ENCODE data around the gene DMTF1.

Gene DMTF1

DNA sequence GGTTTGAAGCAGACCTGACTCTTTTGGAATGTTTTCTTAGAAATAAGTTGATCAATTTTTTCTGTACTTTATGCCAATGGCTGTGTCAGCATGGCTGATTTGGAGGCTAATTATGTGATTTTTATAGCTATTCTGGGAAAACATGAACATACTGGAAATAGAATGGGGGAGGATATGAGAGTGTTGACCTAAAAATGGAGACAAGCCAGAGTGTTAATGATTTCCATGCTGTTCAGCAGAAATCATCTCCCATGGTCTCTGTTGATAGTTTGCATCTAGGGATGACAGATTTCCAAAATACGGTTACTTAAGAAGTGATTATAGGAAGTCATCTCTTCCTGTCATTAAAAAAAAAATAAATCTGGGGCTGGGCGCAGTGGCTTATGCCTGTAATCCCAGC, 32.7 kb upstream of the DMTF1 start:
- H3K9ac ChIP-seq (ENCODE audit: low read length) = no peak overlapping the region
- no peak overlapping the region for H3K27ac ChIP-seq (ENCODE audit: low read depth, low read length)
- H3K9me3 ChIP-seq (ENCODE audit: low read length) = no peaks in the 10 kb centered on the region
- H3K36me3 ChIP-seq (ENCODE audit: insufficient read depth, low read length) = no peaks in the 10 kb centered on the region
- H3K4me3 ChIP-seq (ENCODE audit: low read depth in 1 of 2, low read length in 2 of 2) = no peak overlapping the region
- H3K27me3 ChIP-seq (ENCODE audit: control insufficient read depth in 1 of 2, insufficient read depth in 2 of 2, low read length in 2 of 2) = no peaks in the 10 kb centered on the region
- H3K4me1 ChIP-seq (ENCODE audit: insufficient read depth, low read length) = no peaks in the 10 kb centered on the region

GRCh38 chr7:87123105-87123504, 29.1 kb upstream of the DMTF1 start:
- H3K27me3 ChIP-seq (ENCODE audit: control insufficient read depth in 1 of 2, insufficient read depth in 2 of 2, low read length in 2 of 2) = no peaks in the 10 kb centered on the region
- no peaks in the 10 kb centered on the region for H3K36me3 ChIP-seq (ENCODE audit: insufficient read depth, low read length)
- H3K9ac ChIP-seq (ENCODE audit: low read length) = no peak overlapping the region
- H3K4me1 ChIP-seq (ENCODE audit: insufficient read depth, low read length) = no peaks in the 10 kb centered on the region
- H3K4me3 ChIP-seq (ENCODE audit: low read depth in 1 of 2, low read length in 2 of 2) = no peak overlapping the region
- H3K27ac ChIP-seq (ENCODE audit: low read depth, low read length) = no peak overlapping the region
- no peaks in the 10 kb centered on the region for H3K9me3 ChIP-seq (ENCODE audit: low read length)

GRCh38 chr7:87127019-87127418, 25.2 kb upstream of the DMTF1 start:
- Histone ChIP-seq H3K9me3 (ENCODE audit: low read length) (no peaks in the 10 kb centered on the region), H3K27ac (ENCODE audit: low read depth, low read length) (no peak overlapping the region), H3K4me1 (ENCODE audit: insufficient read depth, low read length) (no peaks in the 10 kb centered on the region), H3K9ac (ENCODE audit: low read length) (no peak overlapping the region), H3K36me3 (ENCODE audit: insufficient read depth, low read length) (no peaks in the 10 kb centered on the region), H3K27me3 (ENCODE audit: control insufficient read depth in 1 of 2, insufficient read depth in 2 of 2, low read length in 2 of 2) (no peaks in the 10 kb centered on the region), H3K4me3 (ENCODE audit: low read depth in 1 of 2, low read length in 2 of 2) (no peak overlapping the region)

DNA sequence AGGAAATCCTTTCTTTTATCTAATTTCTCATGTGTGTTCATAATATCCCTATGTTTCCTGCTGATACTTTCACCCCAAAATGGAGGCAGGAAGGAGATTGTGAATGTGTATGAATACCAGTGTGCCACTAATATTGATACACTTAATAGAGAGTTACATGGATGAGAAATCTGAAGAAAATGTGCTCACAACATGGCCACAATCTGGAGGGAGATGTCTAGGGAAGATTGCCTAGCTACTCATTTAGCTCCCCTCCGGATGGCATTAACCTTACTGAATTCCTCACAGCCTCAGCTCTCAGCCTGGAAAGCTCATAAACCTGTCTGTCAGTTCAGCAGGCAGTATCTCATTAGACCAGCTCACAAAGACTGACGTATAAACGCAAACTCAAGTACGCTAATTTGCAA, 23.4 kb upstream of the DMTF1 start:
- Histone ChIP-seq H3K27me3 (ENCODE audit: control insufficient read depth in 1 of 2, insufficient read depth in 2 of 2, low read length in 2 of 2) (no peaks in the 10 kb centered on the region), H3K9me3 (ENCODE audit: low read length) (no peaks in the 10 kb centered on the region), H3K4me3 (ENCODE audit: low read depth in 1 of 2, low read length in 2 of 2) (no peak overlapping the region), H3K27ac (ENCODE audit: low read depth, low read length) (no peak overlapping the region), H3K36me3 (ENCODE audit: insufficient read depth, low read length) (no peaks in the 10 kb centered on the region), H3K9ac (ENCODE audit: low read length) (no peak overlapping the region), H3K4me1 (ENCODE audit: insufficient read depth, low read length) (no peaks in the 10 kb centered on the region)

GRCh38 chr7:87129332-87129731, 22.9 kb upstream of the DMTF1 start:
- H3K9ac ChIP-seq (ENCODE audit: low read length) = no peak overlapping the region
- no peaks in the 10 kb centered on the region for H3K4me1 ChIP-seq (ENCODE audit: insufficient read depth, low read length)
- no peak overlapping the region for H3K4me3 ChIP-seq (ENCODE audit: low read depth in 1 of 2, low read length in 2 of 2)
- no peak overlapping the region for H3K27ac ChIP-seq (ENCODE audit: low read depth, low read length)
- H3K27me3 ChIP-seq (ENCODE audit: control insufficient read depth in 1 of 2, insufficient read depth in 2 of 2, low read length in 2 of 2) = no peaks in the 10 kb centered on the region
- H3K36me3 ChIP-seq (ENCODE audit: insufficient read depth, low read length) = no peaks in the 10 kb centered on the region
- no peaks in the 10 kb centered on the region for H3K9me3 ChIP-seq (ENCODE audit: low read length)

GRCh38 chr7:87129848-87130247, 22.4 kb upstream of the DMTF1 start:
- Histone ChIP-seq H3K36me3 (ENCODE audit: insufficient read depth, low read length) (no peaks in the 10 kb centered on the region), H3K9me3 (ENCODE audit: low read length) (no peaks in the 10 kb centered on the region), H3K4me1 (ENCODE audit: insufficient read depth, low read length) (no peaks in the 10 kb centered on the region), H3K27me3 (ENCODE audit: control insufficient read depth in 1 of 2, insufficient read depth in 2 of 2, low read length in 2 of 2) (no peaks in the 10 kb centered on the region), H3K9ac (ENCODE audit: low read length) (no peak overlapping the region), H3K27ac (ENCODE audit: low read depth, low read length) (no peak overlapping the region), H3K4me3 (ENCODE audit: low read depth in 1 of 2, low read length in 2 of 2) (no peak overlapping the region)

DNA sequence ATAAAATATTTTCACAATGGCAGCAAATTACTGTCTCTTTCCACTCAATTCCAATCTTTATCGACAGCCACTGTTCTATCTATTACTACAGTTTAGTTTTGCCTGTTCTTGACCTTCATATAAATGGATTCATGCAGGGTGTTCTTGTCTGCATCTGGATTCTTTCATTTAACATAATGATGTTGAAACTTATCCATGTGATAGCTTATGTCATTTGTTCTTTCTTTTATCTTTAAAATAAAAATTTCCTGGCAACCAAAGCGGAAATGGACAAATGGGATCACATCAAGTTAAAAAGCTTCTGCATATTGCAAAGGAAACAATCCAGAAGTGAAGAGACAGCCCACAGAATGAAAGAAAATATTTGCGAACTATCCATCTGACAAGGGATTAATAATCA, 20.5 kb upstream of the DMTF1 start:
- Histone ChIP-seq H3K9me3 (ENCODE audit: low read length) (no peaks in the 10 kb centered on the region), H3K27ac (ENCODE audit: low read depth, low read length) (no peak overlapping the region), H3K27me3 (ENCODE audit: control insufficient read depth in 1 of 2, insufficient read depth in 2 of 2, low read length in 2 of 2) (no peaks in the 10 kb centered on the region), H3K4me1 (ENCODE audit: insufficient read depth, low read length) (no peaks in the 10 kb centered on the region), H3K9ac (ENCODE audit: low read length) (no peak overlapping the region), H3K36me3 (ENCODE audit: insufficient read depth, low read length) (no peaks in the 10 kb centered on the region), H3K4me3 (ENCODE audit: low read depth in 1 of 2, low read length in 2 of 2) (no peak overlapping the region)

GRCh38 chr7:87137271-87137670, 15.0 kb upstream of the DMTF1 start:
- Histone ChIP-seq H3K9ac (ENCODE audit: low read length) (no peak overlapping the region), H3K4me3 (ENCODE audit: low read depth in 1 of 2, low read length in 2 of 2) (no peak overlapping the region), H3K9me3 (ENCODE audit: low read length) (no peaks in the 10 kb centered on the region), H3K4me1 (ENCODE audit: insufficient read depth, low read length) (no peaks in the 10 kb centered on the region), H3K36me3 (ENCODE audit: insufficient read depth, low read length) (no peaks in the 10 kb centered on the region), H3K27me3 (ENCODE audit: control insufficient read depth in 1 of 2, insufficient read depth in 2 of 2, low read length in 2 of 2) (no peaks in the 10 kb centered on the region), H3K27ac (ENCODE audit: low read depth, low read length) (no peak overlapping the region)

- H3K36me3 ChIP-seq (ENCODE audit: insufficient read depth, low read length) = no peaks in the 10 kb centered on the region
- no peak overlapping the region for H3K9ac ChIP-seq (ENCODE audit: low read length)
- H3K27me3 ChIP-seq (ENCODE audit: control insufficient read depth in 1 of 2, insufficient read depth in 2 of 2, low read length in 2 of 2) = no peaks in the 10 kb centered on the region
- no peak overlapping the region for H3K4me3 ChIP-seq (ENCODE audit: low read depth in 1 of 2, low read length in 2 of 2)
- H3K4me1 ChIP-seq (ENCODE audit: insufficient read depth, low read length) = no peaks in the 10 kb centered on the region
- H3K9me3 ChIP-seq (ENCODE audit: low read length) = no peaks in the 10 kb centered on the region
- H3K27ac ChIP-seq (ENCODE audit: low read depth, low read length) = no peak overlapping the region
These were observed 12.7 kb upstream of the DMTF1 start for GRCh38 chr7:87139514-87139913.

DNA sequence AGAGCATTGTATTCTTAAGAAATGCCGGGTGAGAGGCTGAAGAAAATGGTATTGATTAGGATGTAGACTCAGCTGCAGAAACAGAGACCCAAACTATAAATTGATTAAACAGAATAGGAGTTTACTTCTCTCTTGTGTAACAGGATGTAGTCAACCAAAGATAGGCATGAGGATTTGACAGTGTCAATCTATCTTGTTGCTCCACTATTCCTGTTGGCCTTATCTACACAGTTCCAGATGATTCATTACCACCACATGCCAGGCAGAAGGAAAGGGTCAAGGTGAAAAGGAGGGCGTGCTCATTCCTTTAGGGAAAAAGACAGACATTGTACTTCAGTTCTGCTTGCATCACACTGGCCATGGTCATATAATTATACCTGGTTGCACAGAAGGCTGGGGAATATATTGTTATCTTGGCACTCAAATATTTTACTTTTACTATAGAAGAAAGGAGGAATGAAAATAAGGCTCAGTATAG, 11.9 kb upstream of the DMTF1 start:
- Histone ChIP-seq H3K27ac (ENCODE audit: low read depth, low read length) (no peak overlapping the region), H3K27me3 (ENCODE audit: control insufficient read depth in 1 of 2, insufficient read depth in 2 of 2, low read length in 2 of 2) (no peaks in the 10 kb centered on the region), H3K9me3 (ENCODE audit: low read length) (no peaks in the 10 kb centered on the region), H3K36me3 (ENCODE audit: insufficient read depth, low read length) (no peaks in the 10 kb centered on the region), H3K4me3 (ENCODE audit: low read depth in 1 of 2, low read length in 2 of 2) (no peak overlapping the region), H3K9ac (ENCODE audit: low read length) (no peak overlapping the region), H3K4me1 (ENCODE audit: insufficient read depth, low read length) (no peaks in the 10 kb centered on the region)

GRCh38 chr7:87144173-87144657, 8.0 kb upstream of the DMTF1 start:
- no peaks in the 10 kb centered on the region for H3K9me3 ChIP-seq (ENCODE audit: low read length)
- H3K27ac ChIP-seq (ENCODE audit: low read depth, low read length) = no peak overlapping the region
- no peak overlapping the region for H3K4me3 ChIP-seq (ENCODE audit: low read depth in 1 of 2, low read length in 2 of 2)
- H3K4me1 ChIP-seq (ENCODE audit: insufficient read depth, low read length) = no peaks in the 10 kb centered on the region
- no peaks in the 10 kb centered on the region for H3K36me3 ChIP-seq (ENCODE audit: insufficient read depth, low read length)
- H3K27me3 ChIP-seq (ENCODE audit: control insufficient read depth in 1 of 2, insufficient read depth in 2 of 2, low read length in 2 of 2) = no peaks in the 10 kb centered on the region
- no peak overlapping the region for H3K9ac ChIP-seq (ENCODE audit: low read length)

GRCh38 chr7:87146740-87147386, 5.4 kb upstream of the DMTF1 start:
- no peaks in the 10 kb centered on the region for H3K36me3 ChIP-seq (ENCODE audit: insufficient read depth, low read length)
- H3K9ac ChIP-seq (ENCODE audit: low read length) = no peak overlapping the region
- no peaks in the 10 kb centered on the region for H3K9me3 ChIP-seq (ENCODE audit: low read length)
- peaks cover 7% of the 10 kb centered on the region for H3K4me1 ChIP-seq (ENCODE audit: insufficient read depth, low read length)
- no peak overlapping the region for H3K27ac ChIP-seq (ENCODE audit: low read depth, low read length)
- H3K4me3 ChIP-seq (ENCODE audit: low read depth in 1 of 2, low read length in 2 of 2) = no peak overlapping the region
- H3K27me3 ChIP-seq (ENCODE audit: control insufficient read depth in 1 of 2, insufficient read depth in 2 of 2, low read length in 2 of 2) = no peaks in the 10 kb centered on the region
